ENCODE data around the gene CAPN7. TPM values are rescaled to one million over a fixed set of nuclear protein-coding genes. Genes with fewer than 3 reads are reported as not detected.

CAPN7 gene
- total RNA-seq, result 85.9 and 95.5 TPM in 2 replicates
- 39.7 TPM for total RNA-seq (2013)
- 33.3 and 40.4 TPM in 2 replicates for polyA plus RNA-seq
- 48.7 and 67.2 TPM in 2 replicates for polyA minus RNA-seq

DNA sequence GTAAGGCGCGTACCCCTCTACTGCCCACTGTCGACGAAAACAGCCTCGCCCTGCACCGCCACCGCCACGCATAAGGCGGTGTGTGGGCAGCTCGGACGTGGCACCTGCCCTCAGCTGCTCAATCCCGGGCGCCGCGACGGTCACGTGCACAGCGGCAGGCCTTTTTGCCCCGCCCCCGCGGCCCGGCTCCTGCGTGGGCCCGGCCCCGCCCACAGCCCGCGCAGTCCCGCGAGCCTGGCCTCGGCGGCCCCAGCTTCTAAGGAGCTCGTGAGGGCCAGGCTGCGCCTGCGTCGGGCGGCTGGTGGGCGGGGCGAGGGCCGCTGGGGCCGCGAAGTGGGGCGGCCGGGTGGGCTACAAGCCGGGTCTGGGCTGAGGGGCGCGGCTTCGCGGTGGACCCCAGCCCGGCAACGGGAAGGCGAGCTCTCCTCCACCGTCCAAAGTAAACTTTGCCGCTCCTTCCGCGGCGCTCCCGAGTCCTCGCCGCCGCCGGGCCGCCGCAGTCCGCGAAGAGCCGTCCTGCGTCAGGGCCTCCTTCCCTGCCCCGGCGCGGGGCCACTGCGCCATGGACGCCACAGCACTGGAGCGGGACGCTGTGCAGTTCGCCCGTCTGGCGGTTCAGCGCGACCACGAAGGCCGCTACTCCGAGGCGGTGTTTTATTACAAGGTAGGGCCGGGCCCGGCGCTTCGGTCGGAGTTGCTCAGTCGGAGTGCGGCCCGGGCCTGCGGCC, at the start of gene CAPN7:
CAPN7 (plus strand) TSS at position 313 of the 728 bp plus-strand sequence; CDS start at position 563, 250 bp downstream.
- CTCF ChIA-PET, result interaction anchor here (0.7 to 14.2 kb wide), 20 partner anchors 11 to 973 kb away, joined by 3 to 305 read pairs (median 4); partner anchors contain the start of genes CCDC174 and SH3BP5
- ATAC-seq (ENCODE audit: low read depth), result peak; percentile 89
- DNase-seq, result peak; percentile 97
- H3K27me3 Mint-ChIP-seq, result no peaks in the 10 kb centered on the region
- peak within 1 kb of the TSS; percentile 94 for H3K4me3 Mint-ChIP-seq
- Histone ChIP-seq H3K4me3 (ENCODE audit: control extremely low read depth in 1 of 5, extremely low read depth in 1 of 5, insufficient read depth in 1 of 5, low read depth in 2 of 5, low read length in 4 of 5) (peak within 1 kb of the TSS; percentile 71 to 95 (median 78)), H3K79me2 (ENCODE audit: control insufficient read depth, insufficient read depth, low read length) (peaks cover 44% of the 10 kb centered on the region), H3K36me3 (replicated peaks in 1 of 2; ENCODE audit: control extremely low read depth in 1 of 2, control insufficient read depth in 1 of 2, extremely low read depth in 1 of 2, insufficient read depth in 2 of 2, low read length in 1 of 2) (peaks cover 1 to 4% of the 10 kb centered on the region in 2 experiments), H3K9ac (ENCODE audit: low read length) (peak within 1 kb of the TSS; percentile 96), H3K9me3 (ENCODE audit: control extremely low read depth in 1 of 3, control insufficient read depth in 2 of 3, insufficient read depth in 1 of 3, low read length in 2 of 3) (no peaks in the 10 kb centered on the region), H3K27ac (ENCODE audit: low read length in 2 of 2) (peak within 1 kb of the TSS; percentile 68 to 93), H4K20me1 (ENCODE audit: control insufficient read depth, insufficient read depth, low read length, poor library complexity, severe bottlenecking) (peaks cover 12% of the 10 kb centered on the region), H3K27me3 (replicated peaks in 1 of 4; ENCODE audit: control extremely low read depth in 1 of 4, control insufficient read depth in 3 of 4, insufficient read depth in 4 of 4, low read length in 3 of 4) (no peaks in the 10 kb centered on the region), H3K4me2 (replicated peaks; ENCODE audit: low read depth, low read length, poor library complexity, severe bottlenecking) (peak within 1 kb of the TSS; percentile 83), H2AFZ (ENCODE audit: insufficient read depth, low read depth, low read length, poor library complexity, severe bottlenecking) (peak within 1 kb of the TSS; percentile 93), H3K4me1 (ENCODE audit: control insufficient read depth in 2 of 2, insufficient read depth in 2 of 2, low read length in 2 of 2) (peaks cover 16 to 19% of the 10 kb centered on the region in 2 donors)
- H3K27ac Mint-ChIP-seq, result peak within 1 kb of the TSS; percentile 93
- intact Hi-C loops (cut with micrococcal nuclease), result loop anchor here (1.0 to 5.0 kb wide), 11 partner anchors 63 to 1059 kb away; partner anchors contain the start of genes BTD, DPH3, EAF1 and HACL1
- H3K9me3 Mint-ChIP-seq (ENCODE audit: insufficient read depth), result no peaks in the 10 kb centered on the region
- TF ChIP-seq, protein P1, sequence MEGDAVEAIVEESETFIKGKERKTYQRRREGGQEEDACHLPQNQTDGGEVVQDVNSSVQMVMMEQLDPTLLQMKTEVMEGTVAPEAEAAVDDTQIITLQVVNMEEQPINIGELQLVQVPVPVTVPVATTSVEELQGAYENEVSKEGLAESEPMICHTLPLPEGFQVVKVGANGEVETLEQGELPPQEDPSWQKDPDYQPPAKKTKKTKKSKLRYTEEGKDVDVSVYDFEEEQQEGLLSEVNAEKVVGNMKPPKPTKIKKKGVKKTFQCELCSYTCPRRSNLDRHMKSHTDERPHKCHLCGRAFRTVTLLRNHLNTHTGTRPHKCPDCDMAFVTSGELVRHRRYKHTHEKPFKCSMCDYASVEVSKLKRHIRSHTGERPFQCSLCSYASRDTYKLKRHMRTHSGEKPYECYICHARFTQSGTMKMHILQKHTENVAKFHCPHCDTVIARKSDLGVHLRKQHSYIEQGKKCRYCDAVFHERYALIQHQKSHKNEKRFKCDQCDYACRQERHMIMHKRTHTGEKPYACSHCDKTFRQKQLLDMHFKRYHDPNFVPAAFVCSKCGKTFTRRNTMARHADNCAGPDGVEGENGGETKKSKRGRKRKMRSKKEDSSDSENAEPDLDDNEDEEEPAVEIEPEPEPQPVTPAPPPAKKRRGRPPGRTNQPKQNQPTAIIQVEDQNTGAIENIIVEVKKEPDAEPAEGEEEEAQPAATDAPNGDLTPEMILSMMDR (IDR thresholded peaks at IDR 0.05), result no peak
- WGBS (ENCODE audit: insufficient coverage), result under 1% methylated on average over 92 of the region's 92 CpGs
- POLR2A ChIA-PET, result interaction anchor here (1.0 to 1.1 kb wide), 3 partner anchors 108 to 195 kb away, joined by 3 read pairs; no protein-coding TSS in a partner anchor
- peaks cover 25% of the 10 kb centered on the region for H3K4me1 Mint-ChIP-seq

DNA sequence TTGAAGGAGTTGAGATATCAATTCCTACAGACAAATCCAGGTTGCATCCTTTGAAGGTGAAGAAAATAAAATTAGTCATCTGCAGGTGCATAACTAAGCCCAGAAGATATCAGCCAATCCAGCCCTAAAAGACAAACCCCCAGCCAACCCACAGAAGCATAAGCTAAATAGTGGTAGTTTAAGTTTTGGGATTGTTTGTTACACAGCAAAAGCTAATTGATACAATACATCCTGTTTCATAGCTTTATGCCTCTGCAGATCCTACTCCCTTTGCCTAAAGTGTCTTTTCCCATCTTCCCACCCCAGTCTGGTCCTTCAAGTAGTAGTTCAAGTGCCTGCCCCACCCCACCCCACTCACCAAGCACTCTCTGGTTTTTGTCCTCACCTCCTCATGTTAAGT, 48.6 kb upstream of the CAPN7 start:
- no peaks in the 10 kb centered on the region for H3K4me1 ChIP-seq (ENCODE audit: control insufficient read depth in 2 of 2, insufficient read depth in 2 of 2, low read length in 2 of 2)
- no peak for TF ChIP-seq EZH2 (IDR thresholded peaks at IDR 0.05; ENCODE audit: borderline replicate concordance, insufficient read depth, low read depth, low read length, poor library complexity, severe bottlenecking)
- TF ChIP-seq, protein P1 (IDR thresholded peaks at IDR 0.05), result no peak
- H3K79me2 ChIP-seq (ENCODE audit: control insufficient read depth, insufficient read depth, low read length), result no peaks in the 10 kb centered on the region
- CTCF ChIA-PET, result no interaction called here
- POLR2A ChIA-PET, result no interaction called here
- DNase-seq, result no peak
- Mint-ChIP-seq H3K27ac (no peak overlapping the region), H3K4me3 (no peak overlapping the region), H3K27me3 (peaks cover 40% of the 10 kb centered on the region), H3K9me3 (ENCODE audit: insufficient read depth) (peaks cover 4% of the 10 kb centered on the region), H3K4me1 (peaks cover 6% of the 10 kb centered on the region)
- no peaks in the 10 kb centered on the region for H3K36me3 ChIP-seq (replicated peaks in 1 of 2; ENCODE audit: control extremely low read depth in 1 of 2, control insufficient read depth in 1 of 2, extremely low read depth in 1 of 2, insufficient read depth in 2 of 2, low read length in 1 of 2)
- no peak overlapping the region for H3K27ac ChIP-seq (ENCODE audit: low read length in 2 of 2)
- intact Hi-C loops (cut with micrococcal nuclease), result no loop called here
- H4K20me1 ChIP-seq (ENCODE audit: control insufficient read depth, insufficient read depth, low read length, poor library complexity, severe bottlenecking), result no peaks in the 10 kb centered on the region
- H3K4me2 ChIP-seq (replicated peaks; ENCODE audit: low read depth, low read length, poor library complexity, severe bottlenecking), result no peak overlapping the region
- no peak overlapping the region for H2AFZ ChIP-seq (ENCODE audit: insufficient read depth, low read depth, low read length, poor library complexity, severe bottlenecking)
- ATAC-seq (ENCODE audit: low read depth), result no peak
- no peak overlapping the region for H3K4me3 ChIP-seq (ENCODE audit: control extremely low read depth in 1 of 5, extremely low read depth in 1 of 5, insufficient read depth in 1 of 5, low read depth in 2 of 5, low read length in 4 of 5)
- H3K9me3 ChIP-seq (ENCODE audit: control extremely low read depth in 1 of 3, control insufficient read depth in 2 of 3, insufficient read depth in 1 of 3, low read length in 2 of 3), result no peaks in the 10 kb centered on the region
- no peak overlapping the region for H3K9ac ChIP-seq (ENCODE audit: low read length)
- H3K27me3 ChIP-seq (replicated peaks in 1 of 4; ENCODE audit: control extremely low read depth in 1 of 4, control insufficient read depth in 3 of 4, insufficient read depth in 4 of 4, low read length in 3 of 4), result peaks cover 0 to 27% (median 16%) of the 10 kb centered on the region in 4 experiments
